ENCODE measurements around the gene WDR1. TPM values are rescaled to one million over a fixed set of nuclear protein-coding genes. Genes with fewer than 3 reads are reported as not detected.

Gene WDR1
- total RNA-seq, 1 experiment from 2014 or later = 367 TPM

DNA sequence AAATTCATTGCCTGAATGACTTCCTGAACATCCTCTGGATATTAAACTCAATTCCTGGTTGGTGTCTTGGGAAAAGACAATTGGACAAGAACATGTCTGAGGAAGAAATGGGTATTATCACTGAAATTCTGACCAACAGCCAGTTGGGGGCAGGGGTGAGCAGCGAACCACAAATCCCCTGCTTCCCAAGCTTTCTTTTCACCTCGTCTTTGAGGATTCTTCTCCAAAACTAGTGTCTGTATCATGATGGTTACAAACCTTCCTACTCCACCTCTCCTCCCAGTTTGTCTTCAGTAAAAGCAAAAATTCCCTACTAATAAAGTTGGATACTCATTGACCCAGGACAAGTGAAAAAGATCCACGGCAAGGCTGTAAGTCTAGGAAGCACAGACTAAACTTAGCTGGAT lies 48.3 kb upstream of the WDR1 start:
- Mint-ChIP-seq H3K36me3 (ENCODE audit: insufficient read depth in 1 of 3, low read depth in 3 of 3) (no peaks in the 10 kb centered on the region), H3K9me3 (no peaks in the 10 kb centered on the region), H3K27me3 (ENCODE audit: low read depth) (peaks cover 6% of the 10 kb centered on the region), H3K4me1 (peaks cover 2 to 6% of the 10 kb centered on the region in 2 experiments; a peak in 3 of 4 replicates), H3K4me3 (no peak overlapping the region), H3K27ac (no peak overlapping the region)
- Histone ChIP-seq H3K14ac (ENCODE audit: insufficient read depth, low read length) (no peak overlapping the region), H3K4me2 (ENCODE audit: insufficient read depth, insufficient read length, low read length) (no peak overlapping the region), H2AFZ (ENCODE audit: low read length) (no peak overlapping the region), H3K23ac (ENCODE audit: insufficient read length, low read depth, low read length) (no peak overlapping the region), H3K9ac (ENCODE audit: extremely low read depth, insufficient read length, low read length) (no peak overlapping the region), H3K18ac (ENCODE audit: insufficient read length, low read depth, low read length) (no peak overlapping the region), H2BK20ac (ENCODE audit: low read depth, low read length, poor library complexity, severe bottlenecking) (no peak overlapping the region), H4K91ac (ENCODE audit: insufficient read length, low read depth, low read length) (no peak overlapping the region), H2BK12ac (ENCODE audit: insufficient read length, low read depth, low read length) (no peak overlapping the region), H4K5ac (ENCODE audit: insufficient read length, low read depth, low read length) (no peak overlapping the region), H3K4ac (ENCODE audit: low read depth, low read length) (no peak overlapping the region), H3K56ac (ENCODE audit: insufficient read length, low read depth, low read length) (no peak overlapping the region), H2BK15ac (ENCODE audit: low read depth, low read length) (no peak overlapping the region), H3K79me1 (ENCODE audit: insufficient read depth, low read depth, low read length, poor library complexity, severe bottlenecking) (no peaks in the 10 kb centered on the region), H2BK5ac (ENCODE audit: insufficient read length, low read length) (no peak overlapping the region), H2BK120ac (ENCODE audit: low read depth, low read length, poor library complexity, severe bottlenecking) (no peak overlapping the region), H4K8ac (replicated peaks; ENCODE audit: insufficient read length, low read depth, low read length) (no peak overlapping the region), H4K20me1 (ENCODE audit: control insufficient read depth, insufficient read depth, insufficient read length) (no peaks in the 10 kb centered on the region), H3K27ac (ENCODE audit: insufficient read length, low read depth, low read length) (no peak overlapping the region), H3K9me3 (ENCODE audit: control insufficient read depth, low read depth, low read length) (no peaks in the 10 kb centered on the region), H2AK5ac (ENCODE audit: insufficient read length, low read length) (no peak overlapping the region), H3K79me2 (ENCODE audit: insufficient read depth, low read length) (no peaks in the 10 kb centered on the region), H3K27me3 (ENCODE audit: insufficient read depth, low read length) (no peaks in the 10 kb centered on the region), H3K4me1 (ENCODE audit: insufficient read depth, low read length) (no peaks in the 10 kb centered on the region), H3T11ph (ENCODE audit: low read length) (no peak overlapping the region), H3K23me2 (ENCODE audit: insufficient read length, low read depth, low read length, poor library complexity, severe bottlenecking) (no peaks in the 10 kb centered on the region)
- TF ChIP-seq, protein P1, sequence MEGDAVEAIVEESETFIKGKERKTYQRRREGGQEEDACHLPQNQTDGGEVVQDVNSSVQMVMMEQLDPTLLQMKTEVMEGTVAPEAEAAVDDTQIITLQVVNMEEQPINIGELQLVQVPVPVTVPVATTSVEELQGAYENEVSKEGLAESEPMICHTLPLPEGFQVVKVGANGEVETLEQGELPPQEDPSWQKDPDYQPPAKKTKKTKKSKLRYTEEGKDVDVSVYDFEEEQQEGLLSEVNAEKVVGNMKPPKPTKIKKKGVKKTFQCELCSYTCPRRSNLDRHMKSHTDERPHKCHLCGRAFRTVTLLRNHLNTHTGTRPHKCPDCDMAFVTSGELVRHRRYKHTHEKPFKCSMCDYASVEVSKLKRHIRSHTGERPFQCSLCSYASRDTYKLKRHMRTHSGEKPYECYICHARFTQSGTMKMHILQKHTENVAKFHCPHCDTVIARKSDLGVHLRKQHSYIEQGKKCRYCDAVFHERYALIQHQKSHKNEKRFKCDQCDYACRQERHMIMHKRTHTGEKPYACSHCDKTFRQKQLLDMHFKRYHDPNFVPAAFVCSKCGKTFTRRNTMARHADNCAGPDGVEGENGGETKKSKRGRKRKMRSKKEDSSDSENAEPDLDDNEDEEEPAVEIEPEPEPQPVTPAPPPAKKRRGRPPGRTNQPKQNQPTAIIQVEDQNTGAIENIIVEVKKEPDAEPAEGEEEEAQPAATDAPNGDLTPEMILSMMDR (conservative IDR thresholded peaks at IDR 0.05) = peak; percentile 79
- WGBS (ENCODE audit: extremely low coverage, insufficient read length, low lambda C conversion rate) = no CpG with 5 or more reads among the region's 3 CpGs
- DNase-seq = peak; percentile 47

Measured in H9 (cell line).